Stromal cell of bone marrow (primary cell): Measurements from ENCODE around the gene SP2.
"Not testable (repeated sequence)": the region's sequence is repeated elsewhere in the genome, so short reads cannot be mapped to it uniquely, and the experiment has no call there.

Source experiments
- DNase-seq: peaks from one replicate; pipeline ENCODE4 v3.0.0-alpha.2; 2012; ENCODE audit warnings: low read depth

SP2 gene

GRCh38 chr17:47918991-47919390 is 23.0 kb downstream of the SP2 start:
- no peak for DNase-seq

DNA sequence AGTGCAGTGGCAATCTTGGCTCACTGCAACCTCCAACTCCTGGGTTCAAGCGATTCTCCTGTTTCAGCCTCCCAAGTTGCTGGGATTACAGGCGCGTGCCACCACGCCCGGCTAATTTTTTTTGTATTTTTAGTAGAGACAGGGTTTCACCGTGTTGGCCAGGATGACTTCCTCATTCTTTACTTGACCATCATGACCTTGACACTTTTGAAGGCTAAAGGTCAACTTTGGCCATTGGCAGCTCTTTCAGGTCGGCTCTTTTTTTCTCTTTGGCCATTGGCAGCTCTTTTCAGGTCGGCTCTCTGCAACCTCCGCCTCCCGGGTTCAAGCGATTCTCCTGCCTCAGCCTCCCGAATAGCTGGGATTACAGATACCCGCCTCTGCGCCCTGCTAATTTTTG is 23.9 kb downstream of the SP2 start:
- DNase-seq: not testable (repeated sequence)

GRCh38 chr17:47924785-47925677 is 29.0 kb downstream of the SP2 start:
- no peak for DNase-seq

DNA sequence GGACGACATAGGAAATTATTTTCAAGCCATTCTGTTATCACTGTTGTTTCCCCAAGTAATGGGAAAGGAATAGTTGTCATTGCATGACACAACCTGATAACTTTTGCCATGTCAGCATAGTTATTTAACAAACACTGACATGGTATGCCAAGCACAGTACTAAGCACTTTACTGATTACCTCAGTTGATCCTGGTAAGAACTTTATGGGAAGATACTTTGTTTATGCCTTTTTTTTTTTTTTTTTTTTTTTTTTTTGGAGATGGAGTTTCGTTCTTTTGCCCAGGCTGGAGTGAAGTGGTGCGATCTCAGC is 29.6 kb downstream of the SP2 start:
- DNase-seq: no peak

- no peak for DNase-seq
These were observed 31.9 kb downstream of the SP2 start for GRCh38 chr17:47927821-47928400.

DNA sequence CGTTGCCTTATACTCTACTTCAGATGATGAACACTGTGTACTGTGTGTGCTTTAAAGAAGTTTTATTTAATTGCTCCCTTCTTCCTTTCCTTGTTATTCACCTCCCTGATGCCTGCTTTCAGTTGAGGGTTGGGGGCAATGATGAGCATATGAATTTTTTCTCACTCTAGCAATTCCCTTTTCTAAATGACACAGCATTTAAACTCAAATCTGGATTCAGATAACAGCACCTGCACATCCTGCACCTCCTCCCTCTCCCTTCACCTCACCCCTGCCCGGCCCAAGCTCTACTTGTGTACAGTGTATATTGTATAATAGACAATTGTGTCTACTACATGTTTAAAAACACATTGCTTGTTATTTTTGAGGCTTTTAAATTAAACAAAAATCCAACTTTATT is 32.4 kb downstream of the SP2 start:
- DNase-seq: no peak

GRCh38 chr17:47929218-47930000 is 33.4 kb downstream of the SP2 start:
- no peak for DNase-seq

GRCh38 chr17:47931848-47932247 is 35.8 kb downstream of the SP2 start:
- no peak for DNase-seq

DNA sequence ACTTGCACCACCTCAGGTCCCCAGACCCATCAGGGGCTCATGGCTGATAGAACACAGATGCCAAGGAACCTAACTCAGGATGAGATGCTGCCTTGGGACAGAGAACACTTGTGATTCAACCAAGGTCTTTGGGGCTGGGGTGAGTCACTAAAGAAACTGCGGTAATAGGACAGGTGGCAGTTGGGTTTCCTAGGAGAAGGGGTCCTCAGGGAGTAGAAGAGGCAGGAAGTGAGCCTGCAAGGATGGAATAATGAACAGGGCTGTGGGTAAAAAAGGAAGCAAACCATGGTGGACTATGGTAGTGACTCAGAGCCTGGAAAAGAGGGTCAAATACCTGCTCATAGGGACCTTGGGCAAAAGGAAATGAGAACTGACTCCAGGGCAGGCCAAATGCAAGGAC is 38.8 kb downstream of the SP2 start:
- no peak for DNase-seq

GRCh38 chr17:47935468-47935867 is 39.4 kb downstream of the SP2 start:
- DNase-seq: not testable (repeated sequence)

GRCh38 chr17:47935961-47936360 is 39.9 kb downstream of the SP2 start:
- no peak for DNase-seq

DNA sequence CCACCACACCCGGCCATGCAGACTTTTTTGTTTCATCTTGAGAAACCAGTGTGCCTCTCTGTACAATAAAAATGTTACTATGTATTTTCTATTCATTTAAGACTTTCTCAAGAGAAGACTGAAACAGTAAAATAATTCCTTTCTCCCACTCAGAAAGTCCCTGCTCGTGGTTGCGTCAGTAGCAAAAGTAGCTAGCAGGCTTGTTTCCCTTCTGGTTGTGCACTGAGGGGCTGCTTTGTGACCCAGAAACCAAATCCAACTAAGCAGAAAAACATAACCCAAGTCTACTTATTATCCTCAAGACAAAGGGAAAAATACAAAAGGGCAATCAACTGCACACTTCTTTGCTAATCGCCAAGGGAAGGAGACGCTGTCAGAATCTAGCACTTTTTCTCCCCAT is 41.9 kb downstream of the SP2 start:
- no peak for DNase-seq

DNA sequence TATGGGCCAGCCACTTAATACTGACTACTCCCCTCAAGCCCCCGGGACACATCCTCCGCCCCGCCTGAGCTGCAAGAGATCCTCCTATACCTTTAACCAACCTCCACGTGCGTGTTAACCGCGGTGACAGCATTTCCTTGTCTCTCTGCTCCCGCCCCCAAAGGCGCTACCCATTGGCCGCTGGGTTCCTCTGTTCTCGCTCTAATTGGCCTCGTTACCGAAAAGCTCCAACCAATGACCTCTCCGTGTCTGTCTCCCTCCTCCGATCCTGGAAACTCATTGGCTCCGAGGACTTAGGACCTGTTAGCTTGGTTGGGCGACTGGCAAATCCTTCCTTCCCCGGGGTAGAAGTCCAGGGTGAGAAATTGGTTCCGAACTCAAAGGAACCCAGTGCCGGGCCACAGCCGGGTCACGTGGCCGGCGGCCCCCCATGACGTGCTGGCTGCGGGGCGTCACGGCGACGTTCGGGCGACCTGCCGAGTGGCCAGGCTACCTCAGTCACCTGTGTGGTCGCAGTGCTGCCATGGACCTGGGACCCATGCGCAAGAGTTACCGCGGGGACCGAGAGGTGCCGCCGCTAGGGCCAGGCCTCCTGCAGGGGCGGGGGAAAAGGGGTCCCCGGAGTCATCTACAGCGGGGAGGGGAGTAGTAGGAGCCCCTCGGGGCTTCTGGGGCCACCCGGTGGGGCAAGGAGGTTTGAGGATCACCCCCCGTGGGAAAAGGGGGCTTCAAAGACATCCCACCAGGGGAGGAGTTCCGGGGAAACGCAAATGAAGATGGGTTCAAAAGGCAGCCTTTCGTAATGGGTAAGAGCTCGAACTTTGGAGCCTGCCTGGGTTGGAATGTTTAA is 45.4 kb downstream of the SP2 start, which contains the start of gene PNPO:
TSS of gene PNPO (plus strand) at position 326 of the 850 bp plus-strand sequence. CDS start at position 431, 105 bp downstream.
- DNase-seq: peak; percentile 99

DNA sequence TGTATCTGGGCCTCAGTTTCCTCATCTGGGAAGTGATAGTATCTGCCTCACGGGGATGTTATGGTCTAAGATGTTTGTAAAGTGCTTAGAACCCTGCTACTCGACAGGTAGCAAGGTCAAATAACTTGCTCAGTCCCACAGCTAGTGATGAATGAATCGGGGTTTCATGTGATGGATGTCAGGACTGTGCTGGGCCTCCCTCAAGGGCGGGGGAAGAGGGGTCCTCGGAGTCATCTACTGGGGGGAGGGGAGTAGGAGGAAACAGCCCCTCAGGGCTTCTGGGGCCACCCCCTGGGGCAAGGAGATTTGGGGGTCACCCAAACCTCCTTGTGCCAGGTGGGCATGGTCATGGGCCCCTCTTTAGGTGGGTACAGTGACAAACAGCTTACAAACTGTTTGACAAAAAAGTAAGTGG is 46.1 kb downstream of the SP2 start:
- DNase-seq: no peak

DNA sequence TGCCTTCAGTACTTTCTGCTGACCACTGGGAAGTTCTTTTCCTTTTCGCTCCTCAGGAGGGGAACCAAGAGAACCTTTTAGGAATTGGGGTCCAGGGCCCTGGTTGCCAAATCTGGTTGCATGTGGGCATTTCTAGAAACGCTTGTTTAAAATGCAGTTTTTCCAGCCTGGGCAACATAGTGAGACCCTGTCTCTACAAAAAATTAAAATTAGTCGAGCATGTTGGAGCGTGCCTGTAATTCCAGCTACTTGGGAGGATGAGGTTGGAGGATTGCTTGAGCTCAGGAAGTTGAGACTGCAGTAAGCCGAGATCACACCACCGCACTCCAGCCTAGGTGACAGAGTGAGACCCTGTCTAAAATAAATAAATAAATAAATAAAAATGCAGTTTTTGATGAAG is 46.5 kb downstream of the SP2 start:
- DNase-seq: no peak

GRCh38 chr17:47945080-47945479 is 49.0 kb downstream of the SP2 start:
- no peak for DNase-seq

DNA sequence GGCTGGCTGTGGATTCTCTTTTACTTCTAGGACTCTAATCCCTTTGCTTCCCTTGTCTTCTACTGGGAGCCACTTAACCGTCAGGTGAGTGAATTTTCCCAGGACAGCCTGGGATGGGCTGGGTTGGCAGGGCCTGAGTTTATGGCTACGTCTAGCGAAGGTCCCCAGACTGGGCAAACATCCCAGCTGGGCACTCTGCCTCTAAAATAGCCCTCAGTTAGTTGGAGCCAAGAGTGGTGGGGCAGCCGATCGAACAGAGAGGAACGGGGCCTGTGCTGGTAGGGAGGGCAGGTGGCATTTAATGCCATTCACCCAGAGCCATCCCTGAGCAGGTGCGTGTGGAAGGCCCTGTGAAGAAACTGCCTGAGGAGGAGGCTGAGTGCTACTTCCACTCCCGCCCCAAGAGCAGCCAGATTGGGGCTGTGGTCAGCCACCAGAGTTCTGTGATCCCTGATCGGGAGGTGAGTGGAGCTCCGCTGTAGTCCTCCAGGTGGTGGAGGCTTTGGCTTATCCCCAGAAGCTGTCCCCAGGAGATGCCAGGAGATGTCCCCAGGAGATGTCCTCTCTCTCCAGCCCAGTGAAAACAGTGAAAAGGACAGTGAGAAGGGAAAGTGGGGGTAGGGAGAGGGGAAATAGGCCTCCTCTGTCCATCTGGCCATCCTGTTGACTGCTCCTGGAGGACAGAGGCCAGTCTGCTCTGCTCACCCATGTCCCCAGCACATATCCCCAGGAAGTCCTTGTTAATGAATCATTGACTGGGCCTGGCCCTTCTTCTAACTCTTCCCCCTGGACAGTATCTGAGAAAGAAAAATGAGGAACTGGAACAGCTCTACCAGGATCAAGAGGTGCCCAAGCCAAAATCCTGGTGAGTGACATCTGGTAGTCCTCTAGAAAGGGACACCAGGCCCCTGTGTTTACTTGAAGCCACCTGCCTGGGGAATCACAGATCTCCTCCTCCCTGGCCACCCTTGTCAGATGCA is 49.8 kb downstream of the SP2 start:
- DNase-seq: no peak

- no peak for DNase-seq
These were observed 50.5 kb downstream of the SP2 start for GRCh38 chr17:47946516-47946915.

DNA sequence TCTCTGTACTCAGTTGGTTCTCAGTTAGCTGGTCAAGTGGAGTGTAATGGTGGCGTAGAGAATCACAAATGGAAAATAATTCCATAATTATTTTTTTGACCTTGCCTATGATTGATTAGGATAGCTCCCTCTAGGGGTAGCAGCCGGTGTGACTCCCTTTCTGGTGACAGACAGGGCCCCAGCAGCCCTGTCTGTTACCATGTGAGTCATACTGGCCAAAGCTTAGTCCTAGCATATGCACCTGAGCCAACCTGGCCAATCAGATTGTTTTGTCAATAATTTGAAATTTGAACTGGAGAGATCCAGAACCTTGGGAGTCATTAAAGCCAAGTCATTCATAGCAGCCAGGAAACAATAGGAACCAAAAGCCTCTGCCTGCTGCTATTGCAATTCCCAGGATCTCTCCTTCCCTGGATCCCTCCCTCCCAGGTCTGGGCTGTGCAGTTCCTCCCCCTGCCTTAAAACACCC is 50.9 kb downstream of the SP2 start:
- peak; percentile 73 for DNase-seq

GRCh38 chr17:47948706-47949196 is 52.7 kb downstream of the SP2 start:
- no peak for DNase-seq
